PFSK-1 (cell line): ENCODE results near the gene NUP188.

ENCODE experiments used
- POLR2AphosphoS5 ChIP-seq: IDR thresholded peaks from 2 replicates; pipeline ENCODE4 v1.6.1; 2012; ENCODE audit warnings: low read depth, mild to moderate bottlenecking, control low read depth, low read length, moderate library complexity
- SIN3A ChIP-seq: IDR thresholded peaks from 2 replicates; pipeline ENCODE4 v1.6.1; 2012; ENCODE audit warnings: mild to moderate bottlenecking, low read length, moderate library complexity, borderline replicate concordance; ENCODE audit not compliant: insufficient read depth
- TAF1 ChIP-seq: IDR thresholded peaks from 2 replicates; pipeline ENCODE4 v1.6.1; 2012; ENCODE audit warnings: low read length, control low read depth, borderline replicate concordance; ENCODE audit not compliant: insufficient read depth
- TF ChIP-seq, protein P1 (sequence below), 2 experiments: IDR thresholded peaks; 2 replicates each; pipeline versions ENCODE4 v1.6.1 to v1.8.0; 2011 to 2012; ENCODE audit warnings: low read depth in 2 of 2, low read length in 2 of 2, control low read depth in 1 of 2, inconsistent platforms in 1 of 2, mild to moderate bottlenecking in 1 of 2, moderate library complexity in 1 of 2; ENCODE audit not compliant: insufficient read depth in 1 of 2

DNA sequence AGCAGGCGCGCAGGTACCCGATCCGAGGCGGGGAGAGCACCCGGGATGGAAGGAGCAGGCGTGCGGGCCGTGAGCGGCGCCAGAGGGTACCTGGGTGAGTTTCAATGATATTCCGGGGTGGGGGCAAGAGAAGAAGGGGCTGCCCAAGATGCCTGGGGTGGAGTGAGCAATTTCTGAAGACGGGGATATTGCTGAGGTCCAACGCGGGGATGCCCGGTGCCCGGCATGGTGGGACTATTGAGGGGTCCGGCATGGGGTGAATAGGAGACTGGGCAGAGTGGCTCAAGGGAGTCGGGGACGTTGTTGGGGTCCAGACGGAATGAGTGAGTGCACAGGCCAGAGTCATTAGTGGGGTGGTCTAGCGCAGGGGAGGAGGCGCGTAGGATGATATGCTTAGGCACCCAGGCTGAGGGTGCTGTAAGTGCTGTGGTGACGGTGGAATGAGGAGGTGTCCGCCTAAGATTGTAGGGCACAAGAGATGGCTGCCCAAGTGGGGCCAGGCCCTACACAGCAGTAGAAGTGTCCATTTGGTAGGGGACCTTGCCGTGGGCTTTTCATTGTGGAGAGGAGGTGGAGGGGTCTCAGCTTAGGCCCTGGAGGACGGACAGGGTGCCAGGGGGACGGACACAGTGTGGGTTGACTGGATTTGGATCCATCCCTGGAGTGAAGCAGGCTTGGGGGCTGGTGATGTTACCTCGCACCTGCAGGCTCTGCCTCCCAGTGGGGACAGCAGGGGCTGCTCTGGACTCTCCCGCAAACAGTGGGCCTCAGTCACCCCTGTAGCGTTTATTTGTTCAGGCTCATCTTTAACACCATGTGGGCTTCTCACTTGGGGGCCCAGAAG is 89.6 kb downstream of the NUP188 start:
- TF ChIP-seq POLR2AphosphoS5 = no peak
- TF ChIP-seq, protein P1, sequence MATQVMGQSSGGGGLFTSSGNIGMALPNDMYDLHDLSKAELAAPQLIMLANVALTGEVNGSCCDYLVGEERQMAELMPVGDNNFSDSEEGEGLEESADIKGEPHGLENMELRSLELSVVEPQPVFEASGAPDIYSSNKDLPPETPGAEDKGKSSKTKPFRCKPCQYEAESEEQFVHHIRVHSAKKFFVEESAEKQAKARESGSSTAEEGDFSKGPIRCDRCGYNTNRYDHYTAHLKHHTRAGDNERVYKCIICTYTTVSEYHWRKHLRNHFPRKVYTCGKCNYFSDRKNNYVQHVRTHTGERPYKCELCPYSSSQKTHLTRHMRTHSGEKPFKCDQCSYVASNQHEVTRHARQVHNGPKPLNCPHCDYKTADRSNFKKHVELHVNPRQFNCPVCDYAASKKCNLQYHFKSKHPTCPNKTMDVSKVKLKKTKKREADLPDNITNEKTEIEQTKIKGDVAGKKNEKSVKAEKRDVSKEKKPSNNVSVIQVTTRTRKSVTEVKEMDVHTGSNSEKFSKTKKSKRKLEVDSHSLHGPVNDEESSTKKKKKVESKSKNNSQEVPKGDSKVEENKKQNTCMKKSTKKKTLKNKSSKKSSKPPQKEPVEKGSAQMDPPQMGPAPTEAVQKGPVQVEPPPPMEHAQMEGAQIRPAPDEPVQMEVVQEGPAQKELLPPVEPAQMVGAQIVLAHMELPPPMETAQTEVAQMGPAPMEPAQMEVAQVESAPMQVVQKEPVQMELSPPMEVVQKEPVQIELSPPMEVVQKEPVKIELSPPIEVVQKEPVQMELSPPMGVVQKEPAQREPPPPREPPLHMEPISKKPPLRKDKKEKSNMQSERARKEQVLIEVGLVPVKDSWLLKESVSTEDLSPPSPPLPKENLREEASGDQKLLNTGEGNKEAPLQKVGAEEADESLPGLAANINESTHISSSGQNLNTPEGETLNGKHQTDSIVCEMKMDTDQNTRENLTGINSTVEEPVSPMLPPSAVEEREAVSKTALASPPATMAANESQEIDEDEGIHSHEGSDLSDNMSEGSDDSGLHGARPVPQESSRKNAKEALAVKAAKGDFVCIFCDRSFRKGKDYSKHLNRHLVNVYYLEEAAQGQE (IDR thresholded peaks at IDR 0.05; ENCODE audit: insufficient read depth in 1 of 2, low read depth in 2 of 2, low read length in 2 of 2) = no peak
- no peak for TF ChIP-seq SIN3A
- TF ChIP-seq TAF1 = no peak
